NCI-H82 treated with DMSO at 0.1 percent for 48 hours (cell line): ENCODE measurements around the gene SLC50A1.
A peak's percentile ranks its signal among the peaks of the same experiment; 100 is the strongest.

ENCODE experiments used
- DNase-seq: peaks from one replicate; lab custom pipeline; 2025; ENCODE audit not compliant: unreplicated experiment; lab: John Stamatoyannopoulos, UW

Gene SLC50A1

DNA sequence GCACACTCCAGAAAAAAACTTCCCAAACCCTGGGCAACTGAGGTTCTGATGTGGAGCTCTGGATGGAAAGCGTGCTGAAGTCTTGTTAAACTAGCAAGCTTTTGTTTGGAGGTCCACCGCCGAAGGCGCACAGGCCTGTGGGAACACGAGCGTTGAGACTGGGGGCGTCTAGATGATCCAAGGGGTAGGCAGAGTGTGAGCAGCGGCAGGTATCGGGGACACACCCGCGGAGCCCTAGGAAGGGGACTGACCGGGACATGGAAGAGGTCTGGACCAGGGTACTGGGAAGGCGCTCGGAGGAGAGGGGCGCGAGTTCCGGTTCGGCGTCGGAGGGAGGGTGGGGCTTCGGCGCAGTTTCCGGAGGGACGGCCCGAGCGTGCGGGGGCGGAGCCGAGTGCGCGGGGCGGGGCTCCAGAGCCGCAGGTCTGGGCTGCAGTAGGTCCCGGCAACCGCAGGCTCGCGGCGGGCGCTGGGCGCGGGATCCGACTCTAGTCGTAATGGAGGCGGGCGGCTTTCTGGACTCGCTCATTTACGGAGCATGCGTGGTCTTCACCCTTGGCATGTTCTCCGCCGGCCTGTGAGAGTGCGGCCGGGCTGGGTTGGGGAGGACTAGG lies at the start of gene SLC50A1:
Gene SLC50A1, plus strand, starts transcription at position 438 of the 614 bp plus-strand sequence. Its CDS starts 60 bp downstream, at position 498.
- DNase-seq, result peak; percentile 86

DNA sequence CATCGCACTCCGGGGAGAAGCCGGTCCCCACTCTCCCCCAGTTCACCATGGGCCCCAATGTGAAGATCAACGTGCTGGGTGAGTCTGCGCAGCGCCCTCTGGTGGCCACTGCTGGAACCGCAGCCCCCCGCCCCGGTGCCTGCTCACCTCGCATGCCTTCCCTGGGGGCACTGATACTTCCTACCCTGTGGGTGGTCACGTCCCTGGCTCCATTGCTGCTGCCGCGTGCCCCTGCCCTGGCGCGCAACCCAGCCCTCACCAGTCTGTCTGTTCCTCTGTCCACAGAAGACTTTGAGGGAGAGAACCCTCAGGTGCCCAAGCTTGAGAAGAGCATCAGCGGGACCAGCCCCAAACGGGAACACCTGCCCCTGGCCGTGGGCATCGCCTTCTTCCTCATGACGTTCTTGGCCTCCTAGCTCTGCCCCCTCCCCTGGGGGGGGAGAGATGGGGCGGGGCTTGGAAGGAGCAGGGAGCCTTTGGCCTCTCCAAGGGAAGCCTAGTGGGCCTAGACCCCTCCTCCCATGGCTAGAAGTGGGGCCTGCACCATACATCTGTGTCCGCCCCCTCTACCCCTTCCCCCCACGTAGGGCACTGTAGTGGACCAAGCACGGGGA lies 49.4 kb upstream of the SLC50A1 start:
- no peak for DNase-seq

DNA sequence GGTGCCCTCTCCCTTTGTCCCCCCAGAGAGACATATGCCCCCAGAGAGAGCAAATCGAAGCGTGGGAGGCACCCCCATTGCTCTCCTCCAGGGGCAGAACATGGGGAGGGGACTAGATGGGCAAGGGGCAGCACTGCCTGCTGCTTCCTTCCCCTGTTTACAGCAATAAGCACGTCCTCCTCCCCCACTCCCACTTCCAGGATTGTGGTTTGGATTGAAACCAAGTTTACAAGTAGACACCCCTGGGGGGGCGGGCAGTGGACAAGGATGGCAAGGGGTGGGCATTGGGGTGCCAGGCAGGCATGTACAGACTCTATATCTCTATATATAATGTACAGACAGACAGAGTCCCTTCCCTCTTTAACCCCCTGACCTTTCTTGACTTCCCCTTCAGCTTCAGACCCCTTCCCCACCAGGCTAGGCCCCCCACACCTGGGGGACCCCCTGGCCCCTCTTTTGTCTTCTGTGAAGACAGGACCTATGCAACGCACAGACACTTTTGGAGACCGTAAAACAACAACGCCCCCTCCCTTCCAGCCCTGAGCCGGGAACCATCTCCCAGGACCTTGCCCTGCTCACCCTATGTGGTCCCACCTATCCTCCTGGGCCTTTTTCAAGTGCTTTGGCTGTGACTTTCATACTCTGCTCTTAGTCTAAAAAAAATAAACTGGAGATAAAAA lies 48.7 kb upstream of the SLC50A1 start:
- DNase-seq, result no peak

DNA sequence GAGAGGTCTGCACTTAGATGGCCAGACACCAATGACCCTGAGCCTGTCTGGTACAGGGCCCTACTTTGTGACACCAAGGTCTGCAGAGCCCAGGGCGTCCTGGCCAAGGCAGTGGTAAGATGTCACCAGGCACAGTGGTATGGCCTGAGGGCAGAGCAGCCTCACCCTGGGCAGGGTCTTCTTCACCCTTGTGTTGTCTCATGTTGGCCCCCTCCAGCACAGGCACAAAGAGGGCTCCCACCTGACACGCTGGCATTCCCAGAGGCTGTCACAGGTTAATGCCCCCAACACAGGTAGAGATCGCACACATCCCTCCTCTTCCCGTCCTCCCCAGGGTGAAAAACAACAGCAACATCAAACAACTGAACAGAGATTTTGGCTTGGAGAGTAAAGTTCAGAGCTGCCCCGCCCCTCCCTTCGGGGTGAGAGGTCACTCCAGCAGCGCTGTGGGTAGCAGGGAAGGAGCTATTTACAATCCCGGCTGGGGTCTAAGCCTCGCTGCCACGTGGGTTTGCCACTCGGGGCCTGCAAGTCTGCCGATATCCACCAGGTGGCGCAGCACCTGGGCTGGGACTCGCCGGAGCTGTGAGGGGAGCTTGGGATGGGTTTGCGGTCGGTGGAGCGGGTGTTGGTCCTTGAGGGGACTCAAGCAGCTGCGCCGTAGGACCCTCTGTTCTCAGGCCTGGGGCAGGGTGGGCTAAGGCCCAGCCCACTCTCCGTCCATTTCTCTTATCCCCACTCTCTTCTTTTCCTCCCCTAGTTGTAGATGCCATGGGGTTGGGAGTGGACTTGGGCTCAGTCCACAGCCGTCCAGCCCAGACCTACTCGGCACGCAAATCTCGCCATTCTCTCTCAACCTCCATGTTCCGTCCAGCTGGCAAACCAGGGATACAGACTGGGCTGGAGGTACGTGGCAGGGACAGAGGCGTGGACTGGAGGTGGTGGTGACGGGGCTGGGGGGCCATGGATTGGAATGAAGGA lies 44.3 kb upstream of the SLC50A1 start:
- peak; percentile 83 for DNase-seq

DNA sequence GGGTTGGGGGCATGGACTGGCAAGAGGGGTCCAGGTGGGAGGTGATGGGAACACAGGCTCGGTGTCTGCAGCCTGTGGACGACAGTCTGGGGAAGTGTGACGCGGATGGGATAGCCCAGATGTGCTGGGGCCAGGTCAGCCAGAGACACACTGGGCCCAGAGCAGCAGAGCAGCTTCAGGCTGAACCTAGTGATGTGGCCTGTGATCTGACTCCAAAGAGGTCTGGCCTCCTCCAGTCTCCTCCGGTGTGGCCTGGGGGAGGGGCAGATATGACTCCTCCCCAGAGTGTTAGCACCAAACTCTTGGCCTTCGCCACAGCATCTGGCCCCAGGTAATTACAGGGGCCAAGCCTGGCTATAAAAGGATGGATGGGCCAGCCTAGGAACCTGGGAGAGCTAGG lies 43.5 kb upstream of the SLC50A1 start:
- DNase-seq, result no peak

- DNase-seq, result no peak
Measured at GRCh38 chr1:155092641-155093040, 43.0 kb upstream of the SLC50A1 start.

- DNase-seq, result peak; percentile 84
Measured at GRCh38 chr1:155093911-155094621, 41.6 kb upstream of the SLC50A1 start.

- DNase-seq, result no peak
Measured at GRCh38 chr1:155094622-155094948, 41.1 kb upstream of the SLC50A1 start.

- DNase-seq, result no peak
Measured at GRCh38 chr1:155099331-155099730, 36.3 kb upstream of the SLC50A1 start.

DNA sequence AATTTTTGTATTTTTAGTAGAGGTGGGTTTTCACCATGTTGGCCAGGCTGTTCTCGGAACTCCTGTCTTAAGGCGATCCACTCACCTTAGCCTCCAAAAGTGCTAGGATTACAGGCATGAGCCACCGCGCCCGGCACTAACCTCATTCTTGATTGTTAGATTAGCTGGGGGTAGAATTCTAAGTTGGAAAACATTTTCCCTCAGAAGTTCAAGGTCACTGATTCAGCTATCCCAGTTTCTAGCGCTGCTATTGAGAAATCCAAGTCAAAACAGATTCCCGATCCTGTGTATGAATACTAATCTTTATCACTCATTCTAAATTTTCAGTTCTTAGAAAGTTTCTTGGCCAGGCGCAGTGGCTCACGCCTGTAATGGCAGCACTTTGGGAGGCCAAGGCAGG lies 32.3 kb upstream of the SLC50A1 start:
- no peak for DNase-seq

DNA sequence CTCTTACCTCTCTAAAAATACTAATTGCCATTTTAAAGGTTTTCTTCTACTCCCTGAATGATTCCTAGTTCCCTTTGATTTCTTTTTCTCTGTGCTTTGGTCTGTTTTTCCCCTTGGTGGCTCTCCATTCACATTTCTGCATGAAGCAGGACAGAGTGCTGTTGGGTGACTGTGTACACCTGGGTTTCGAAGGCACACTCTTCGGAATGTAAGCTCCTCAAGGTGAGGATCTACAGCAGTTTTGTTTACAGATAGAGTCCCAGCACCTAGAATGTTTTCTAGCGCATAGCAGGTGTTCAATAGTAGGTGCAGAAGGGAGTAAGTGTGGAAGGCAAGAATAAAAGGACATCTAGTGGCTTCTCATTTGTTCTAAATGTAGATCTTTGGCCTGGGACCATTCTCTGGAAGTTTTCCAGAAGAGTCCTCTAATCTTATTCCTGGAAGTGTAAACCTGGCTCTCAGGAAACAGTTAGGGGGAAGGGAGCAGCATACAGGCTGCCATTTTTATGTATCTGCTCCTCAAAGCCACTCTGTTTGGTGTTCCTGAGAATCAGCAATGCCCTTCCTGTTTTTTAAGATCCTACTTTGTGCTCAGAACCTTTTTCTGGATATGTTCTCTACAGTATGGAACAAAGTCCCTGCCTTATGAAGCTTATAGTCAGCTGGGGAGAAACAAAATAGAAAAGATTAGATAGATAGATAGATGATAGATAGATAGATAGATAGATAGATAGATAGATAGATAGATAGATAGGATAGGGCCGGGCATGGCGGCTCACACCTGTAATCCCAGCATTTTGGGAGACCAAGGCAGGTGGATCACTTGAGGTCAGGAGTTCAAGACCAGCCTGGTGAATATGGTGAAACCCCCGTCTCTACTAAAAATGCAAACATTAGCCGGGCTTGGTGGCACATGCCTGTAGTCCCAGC lies 30.8 kb upstream of the SLC50A1 start:
- DNase-seq, result no peak

GRCh38 chr1:155105604-155106011 lies 30.0 kb upstream of the SLC50A1 start:
- DNase-seq, result no peak

DNA sequence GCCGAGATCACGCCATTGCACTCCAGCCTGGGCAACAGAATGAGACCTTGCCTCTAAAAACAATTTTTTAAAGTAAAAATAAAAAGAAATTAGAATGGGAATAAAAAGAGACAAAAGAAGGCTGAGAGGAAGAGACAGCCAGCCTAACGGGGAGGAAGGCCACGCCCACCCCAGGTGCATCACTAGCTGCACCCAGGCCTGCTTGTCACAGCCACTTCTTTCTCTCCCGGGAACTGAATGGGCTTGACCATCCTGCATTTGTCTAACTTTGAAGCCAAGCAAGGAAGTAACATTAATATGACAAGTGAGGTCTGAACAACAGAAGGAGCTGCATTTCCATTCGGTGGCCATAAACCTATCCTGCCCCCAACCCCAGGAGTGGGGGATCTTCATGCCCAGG lies 28.8 kb upstream of the SLC50A1 start:
- no peak for DNase-seq

DNA sequence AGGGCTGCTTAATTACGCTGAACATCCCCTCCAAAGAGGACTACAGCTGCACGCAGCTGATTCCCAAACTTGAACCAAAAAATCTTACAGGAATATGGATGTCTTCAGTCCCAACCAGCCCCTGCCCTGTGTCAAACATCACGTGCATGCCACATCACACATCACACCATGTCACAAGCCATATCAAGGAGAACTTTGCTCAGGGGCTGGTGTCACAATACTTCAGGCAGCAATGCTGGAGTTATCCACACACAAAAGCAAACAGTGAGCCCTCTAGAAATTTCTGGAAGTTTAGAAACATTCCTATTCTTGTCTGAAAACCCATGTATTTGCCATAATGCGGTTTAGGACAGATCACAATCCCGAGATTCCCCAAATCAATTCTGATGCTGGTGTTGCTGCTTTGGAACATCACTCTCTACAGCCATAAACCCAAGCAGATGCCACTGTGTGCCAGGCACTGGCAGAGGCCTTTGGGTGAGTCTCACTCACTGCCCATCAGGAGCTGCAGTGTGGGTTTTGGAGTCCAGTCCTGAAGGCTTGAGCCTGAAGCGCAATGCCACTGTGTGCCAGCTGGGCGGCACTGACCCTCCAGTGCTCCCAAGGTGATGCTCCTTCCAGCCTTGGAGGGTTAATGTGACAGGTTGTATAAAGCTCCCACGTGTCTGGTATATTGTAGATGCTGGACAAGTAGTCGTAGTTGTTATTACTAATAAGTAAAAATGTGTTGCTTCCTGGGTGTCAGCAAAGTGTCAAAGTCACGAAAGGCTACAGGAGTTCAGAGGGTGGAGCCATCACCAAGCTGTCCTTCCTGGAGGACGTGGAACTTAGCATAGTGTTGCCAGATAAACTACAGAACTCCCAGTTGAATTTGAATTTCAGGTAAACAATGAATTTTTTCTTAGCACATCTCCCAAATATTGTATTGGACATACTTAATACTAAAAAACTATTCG lies 28.1 kb upstream of the SLC50A1 start:
- no peak for DNase-seq

- no peak for DNase-seq
Measured at GRCh38 chr1:155108296-155108695, 27.4 kb upstream of the SLC50A1 start.

DNA sequence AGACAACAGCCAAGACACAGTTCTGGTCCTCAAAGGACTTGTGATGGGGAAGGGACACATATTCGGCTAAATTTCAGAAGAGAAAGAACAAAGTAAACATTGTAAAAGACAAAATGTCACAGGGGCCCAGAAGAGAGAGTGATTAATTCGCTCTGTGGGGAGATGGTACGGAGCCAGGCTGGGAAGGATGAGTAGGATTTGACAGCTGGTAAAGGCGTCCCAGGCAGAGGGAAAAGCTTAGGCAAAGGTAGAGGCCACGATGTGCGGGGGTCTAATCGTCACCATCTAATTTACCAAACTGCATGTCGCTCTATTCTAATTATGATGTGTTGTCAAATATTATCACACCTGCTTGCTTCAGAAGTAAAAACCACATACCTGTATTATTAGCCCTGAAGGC lies 25.3 kb upstream of the SLC50A1 start:
- no peak for DNase-seq

DNA sequence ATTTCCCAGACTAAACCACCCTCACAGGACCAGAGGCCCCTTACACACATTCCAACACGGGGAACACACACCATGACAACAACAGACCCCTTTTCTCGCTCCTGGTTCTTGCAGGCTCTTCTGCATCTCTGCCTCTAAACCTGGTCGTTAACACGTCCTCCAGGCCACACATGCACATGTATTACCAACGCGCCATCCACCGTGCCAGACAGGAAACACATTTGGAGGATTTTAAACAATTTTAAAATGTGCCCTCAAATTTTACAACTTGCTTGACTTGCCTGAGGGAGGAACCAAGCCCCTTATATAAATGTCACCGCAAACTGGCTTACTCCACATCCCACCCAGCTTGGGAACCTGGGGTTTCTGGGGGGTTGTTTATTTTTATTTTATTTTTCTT lies 24.8 kb upstream of the SLC50A1 start:
- DNase-seq, result no peak

- no peak for DNase-seq
Measured at GRCh38 chr1:155113450-155113980, 22.1 kb upstream of the SLC50A1 start.
